ENCODE results near the gene ETS1. TPM values are rescaled to one million over a fixed set of nuclear protein-coding genes. Genes with fewer than 3 reads are reported as not detected.

The ETS1 gene
- total and polyA plus RNA-seq, 10 donors = 58.1 to 455 (median 352) TPM

DNA sequence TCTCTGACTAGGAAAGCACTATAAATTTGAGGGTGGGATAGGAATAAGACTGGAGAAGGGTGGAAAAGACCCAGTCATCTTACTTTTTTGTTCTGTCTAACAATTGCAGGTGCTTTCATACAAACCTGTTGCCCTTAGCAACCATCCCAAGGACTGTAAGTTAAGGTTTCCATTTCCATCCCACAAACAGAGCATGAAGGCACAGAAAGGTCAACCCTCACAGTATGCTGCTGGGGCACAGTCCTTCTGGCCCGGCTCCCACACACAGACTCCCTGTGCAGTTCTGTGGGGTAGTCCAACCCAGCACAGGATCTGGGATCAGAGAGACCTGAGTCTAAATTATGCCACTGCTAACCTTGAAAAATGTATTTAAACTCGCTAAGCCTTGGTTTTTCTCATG, 38.4 kb upstream of the ETS1 start:
- no peaks in the 10 kb centered on the region for H3K9me3 ChIP-seq
- DNase-seq = no peak
- intact Hi-C loops (cut with DNase I; ENCODE audit: low total_unique reads) = loop anchor here (10.0 kb wide), 2 partner anchors 71 to 111 kb away; no protein-coding TSS in a partner anchor
- WGBS, 5 donors = 71 to 83% (median 77%) methylated on average over 2 of the region's 2 CpGs
- H3K27ac ChIP-seq = peak overlapping the region; percentile 78 to 93 (median 84)
- peaks cover 49 to 100% (median 87%) of the 10 kb centered on the region in 6 donors for H3K4me1 ChIP-seq
- no peaks in the 10 kb centered on the region for H3K36me3 ChIP-seq
- no peak for TF ChIP-seq POLR2A (IDR thresholded peaks at IDR 0.05)
- TF ChIP-seq, protein P1, sequence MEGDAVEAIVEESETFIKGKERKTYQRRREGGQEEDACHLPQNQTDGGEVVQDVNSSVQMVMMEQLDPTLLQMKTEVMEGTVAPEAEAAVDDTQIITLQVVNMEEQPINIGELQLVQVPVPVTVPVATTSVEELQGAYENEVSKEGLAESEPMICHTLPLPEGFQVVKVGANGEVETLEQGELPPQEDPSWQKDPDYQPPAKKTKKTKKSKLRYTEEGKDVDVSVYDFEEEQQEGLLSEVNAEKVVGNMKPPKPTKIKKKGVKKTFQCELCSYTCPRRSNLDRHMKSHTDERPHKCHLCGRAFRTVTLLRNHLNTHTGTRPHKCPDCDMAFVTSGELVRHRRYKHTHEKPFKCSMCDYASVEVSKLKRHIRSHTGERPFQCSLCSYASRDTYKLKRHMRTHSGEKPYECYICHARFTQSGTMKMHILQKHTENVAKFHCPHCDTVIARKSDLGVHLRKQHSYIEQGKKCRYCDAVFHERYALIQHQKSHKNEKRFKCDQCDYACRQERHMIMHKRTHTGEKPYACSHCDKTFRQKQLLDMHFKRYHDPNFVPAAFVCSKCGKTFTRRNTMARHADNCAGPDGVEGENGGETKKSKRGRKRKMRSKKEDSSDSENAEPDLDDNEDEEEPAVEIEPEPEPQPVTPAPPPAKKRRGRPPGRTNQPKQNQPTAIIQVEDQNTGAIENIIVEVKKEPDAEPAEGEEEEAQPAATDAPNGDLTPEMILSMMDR (IDR thresholded peaks at IDR 0.05 in 8 of 11, conservative IDR thresholded peaks at IDR 0.05 in 3 of 11) = no peak
- no peak for TF ChIP-seq POLR2AphosphoS5 (IDR thresholded peaks at IDR 0.05)
- H3K27me3 ChIP-seq (replicated peaks in 1 of 7) = no peaks in the 10 kb centered on the region
- H3K4me3 ChIP-seq = no peak overlapping the region

GRCh38 chr11:128625326-128625725, 38.0 kb upstream of the ETS1 start:
- H3K4me1 ChIP-seq = peaks cover 49 to 100% (median 87%) of the 10 kb centered on the region in 6 donors
- intact Hi-C loops (cut with DNase I; ENCODE audit: low total_unique reads) = loop anchor here (10.0 kb wide), 2 partner anchors 71 to 111 kb away; no protein-coding TSS in a partner anchor
- no peaks in the 10 kb centered on the region for H3K27me3 ChIP-seq (replicated peaks in 1 of 7)
- H3K36me3 ChIP-seq = no peaks in the 10 kb centered on the region
- peak overlapping the region; percentile 78 to 93 (median 84) for H3K27ac ChIP-seq
- no peaks in the 10 kb centered on the region for H3K9me3 ChIP-seq
- peak; percentile 85 for DNase-seq
- no peak overlapping the region for H3K4me3 ChIP-seq
- WGBS, 5 donors = 42 to 61% (median 55%) methylated on average over 8 of the region's 8 CpGs
- TF ChIP-seq POLR2AphosphoS5 (IDR thresholded peaks at IDR 0.05) = no peak
- TF ChIP-seq, protein P1 (IDR thresholded peaks at IDR 0.05 in 8 of 11, conservative IDR thresholded peaks at IDR 0.05 in 3 of 11) = no peak

DNA sequence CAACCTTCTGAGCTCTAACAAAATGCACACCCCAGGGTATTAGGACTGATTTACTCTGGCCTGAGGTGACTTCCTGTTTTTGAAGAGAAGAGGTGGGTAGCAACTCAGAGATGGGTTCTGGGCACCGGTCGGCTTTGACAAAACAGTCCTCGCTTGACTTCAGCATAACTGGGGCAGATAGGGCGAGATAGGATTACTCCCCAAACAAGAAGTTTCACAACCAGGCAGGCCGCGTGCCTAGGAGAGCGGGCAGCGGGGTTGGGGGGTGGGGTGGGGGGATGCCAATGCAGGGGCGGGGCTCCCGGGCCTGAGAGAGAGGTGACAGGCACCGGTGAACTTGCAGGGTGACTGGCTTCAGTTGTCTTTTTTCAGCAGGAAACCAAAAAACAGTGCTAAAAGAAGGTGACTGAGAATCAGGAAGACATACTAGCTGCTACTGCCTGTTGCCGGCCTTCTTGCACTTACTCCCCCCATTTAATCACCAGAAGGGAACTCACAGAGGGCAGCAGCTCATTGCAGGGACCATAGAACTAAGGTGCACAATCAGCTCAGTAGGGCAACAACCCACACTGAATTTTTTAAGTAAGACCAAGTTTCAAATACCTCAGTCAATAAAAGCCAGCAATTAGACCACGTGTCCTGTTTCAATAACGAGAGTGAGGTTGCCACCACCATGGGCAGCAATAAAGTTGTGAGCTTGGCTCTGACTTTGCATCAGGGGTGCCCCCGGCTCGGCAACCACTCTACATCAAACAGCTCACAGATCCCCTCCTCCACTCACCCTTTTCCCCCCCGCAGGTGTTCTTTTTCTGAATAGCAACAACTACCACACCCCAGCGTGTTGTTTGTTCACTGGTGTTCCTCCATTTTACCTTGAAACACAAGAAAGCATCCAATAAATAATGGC, 37.2 kb upstream of the ETS1 start:
- Histone ChIP-seq H3K4me1 (peaks cover 45 to 100% (median 87%) of the 10 kb centered on the region in 6 donors), H3K4me3 (peak overlapping the region in 1 of 8 donors; percentile 34), H3K27ac (peak overlapping the region; percentile 78 to 93 (median 84)), H3K27me3 (replicated peaks in 1 of 7) (no peaks in the 10 kb centered on the region), H3K9me3 (no peaks in the 10 kb centered on the region), H3K36me3 (no peaks in the 10 kb centered on the region)
- DNase-seq = peak; percentile 92
- peak in 1 of 3 donors; percentile 76 for TF ChIP-seq POLR2AphosphoS5 (IDR thresholded peaks at IDR 0.05)
- TF ChIP-seq POLR2A (IDR thresholded peaks at IDR 0.05) = peak in 1 of 3 donors; percentile 33
- TF ChIP-seq, protein P1 (IDR thresholded peaks at IDR 0.05 in 8 of 11, conservative IDR thresholded peaks at IDR 0.05 in 3 of 11) = peak in 1 of 11 experiments; percentile 8
- WGBS, 5 donors = 27 to 49% (median 39%) methylated on average over 18 of the region's 18 CpGs
- intact Hi-C loops (cut with DNase I; ENCODE audit: low total_unique reads) = loop anchor here (10.0 kb wide), 2 partner anchors 70 to 110 kb away; no protein-coding TSS in a partner anchor

DNA sequence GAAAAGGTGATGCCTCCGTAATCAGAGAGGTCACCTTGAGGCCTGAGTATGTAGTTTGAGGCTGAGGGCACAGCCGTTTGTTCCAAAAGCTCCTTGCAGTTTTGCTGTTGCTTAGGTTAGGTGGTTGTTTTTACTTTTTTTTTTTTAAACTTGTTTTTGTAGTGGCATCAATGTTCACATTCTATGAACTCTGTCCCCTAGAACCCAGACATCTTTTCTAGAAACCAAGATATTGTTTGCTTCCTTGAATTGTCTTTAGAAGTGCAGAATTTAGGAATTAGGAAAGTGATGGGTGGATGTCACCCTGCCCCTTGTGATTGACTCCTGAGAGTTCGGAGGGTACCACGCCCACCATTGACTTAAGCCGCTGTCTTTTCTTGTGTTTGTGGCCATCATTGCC, 35.7 kb upstream of the ETS1 start:
- no peak for DNase-seq
- Histone ChIP-seq H3K36me3 (no peaks in the 10 kb centered on the region), H3K4me3 (no peak overlapping the region), H3K9me3 (no peaks in the 10 kb centered on the region), H3K27me3 (replicated peaks in 1 of 7) (no peaks in the 10 kb centered on the region), H3K4me1 (peaks cover 33 to 96% (median 76%) of the 10 kb centered on the region in 6 donors), H3K27ac (peak overlapping the region in 6 of 8 donors; percentile 24 to 93 (median 86))
- WGBS, 5 donors = 75 to 92% (median 82%) methylated on average over 5 of the region's 5 CpGs
- intact Hi-C loops (cut with DNase I; ENCODE audit: low total_unique reads) = loop anchor here (10.0 kb wide), 2 partner anchors 68 to 108 kb away; no protein-coding TSS in a partner anchor
- TF ChIP-seq POLR2A (IDR thresholded peaks at IDR 0.05) = no peak
- TF ChIP-seq, protein P1 (IDR thresholded peaks at IDR 0.05 in 8 of 11, conservative IDR thresholded peaks at IDR 0.05 in 3 of 11) = no peak
- TF ChIP-seq POLR2AphosphoS5 (IDR thresholded peaks at IDR 0.05) = no peak
